SKM-1 (cell line): Measurements from ENCODE around the gene TTC7B.

ENCODE experiments used
- DNase-seq: peaks from one replicate; lab custom pipeline; 2025; ENCODE audit not compliant: unreplicated experiment; lab: John Stamatoyannopoulos, UW

TTC7B gene

DNA sequence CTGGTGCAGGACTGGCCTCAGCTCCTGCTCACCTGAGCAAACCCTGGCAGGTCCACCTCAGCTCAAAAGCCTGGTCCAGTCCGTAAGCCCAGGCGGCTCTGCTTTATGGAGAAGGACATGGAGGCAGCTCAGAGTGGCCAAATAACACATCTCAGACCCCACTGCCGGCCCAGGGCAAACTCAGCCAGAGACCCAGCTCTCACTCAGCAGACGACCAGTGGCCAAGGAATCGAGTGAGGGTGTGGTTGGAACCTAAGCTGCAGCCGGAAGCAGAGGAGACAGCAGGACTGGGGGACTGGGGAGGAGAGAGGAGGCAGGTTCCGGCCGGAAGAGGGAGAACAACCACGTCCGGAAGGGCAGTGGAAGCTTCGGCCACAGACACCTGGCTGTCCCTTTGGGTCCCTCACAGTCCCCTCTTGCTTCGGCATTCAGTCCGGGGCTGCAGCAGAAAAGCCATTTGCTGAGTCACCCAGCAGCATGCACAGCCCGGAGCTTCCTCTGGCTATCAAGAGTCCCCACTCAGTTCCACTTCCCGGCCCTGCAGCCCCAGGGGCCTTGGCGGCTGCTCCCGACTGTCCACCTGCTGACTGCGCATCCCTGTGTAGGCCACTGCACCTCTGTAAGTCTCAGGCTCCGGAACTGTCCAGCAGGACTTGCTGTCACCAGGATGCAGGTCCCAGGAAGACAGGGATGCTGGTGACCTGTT lies 315.4 kb downstream of the TTC7B start:
- no peak for DNase-seq

- DNase-seq = no peak
These were observed 316.1 kb downstream of the TTC7B start for GRCh38 chr14:90499908-90500664.

GRCh38 chr14:90499121-90499520 lies 317.1 kb downstream of the TTC7B start:
- no peak for DNase-seq

- DNase-seq = no peak
These were observed 318.0 kb downstream of the TTC7B start for GRCh38 chr14:90498198-90498597.

- no peak for DNase-seq
These were observed 319.9 kb downstream of the TTC7B start for GRCh38 chr14:90496379-90496778.

DNA sequence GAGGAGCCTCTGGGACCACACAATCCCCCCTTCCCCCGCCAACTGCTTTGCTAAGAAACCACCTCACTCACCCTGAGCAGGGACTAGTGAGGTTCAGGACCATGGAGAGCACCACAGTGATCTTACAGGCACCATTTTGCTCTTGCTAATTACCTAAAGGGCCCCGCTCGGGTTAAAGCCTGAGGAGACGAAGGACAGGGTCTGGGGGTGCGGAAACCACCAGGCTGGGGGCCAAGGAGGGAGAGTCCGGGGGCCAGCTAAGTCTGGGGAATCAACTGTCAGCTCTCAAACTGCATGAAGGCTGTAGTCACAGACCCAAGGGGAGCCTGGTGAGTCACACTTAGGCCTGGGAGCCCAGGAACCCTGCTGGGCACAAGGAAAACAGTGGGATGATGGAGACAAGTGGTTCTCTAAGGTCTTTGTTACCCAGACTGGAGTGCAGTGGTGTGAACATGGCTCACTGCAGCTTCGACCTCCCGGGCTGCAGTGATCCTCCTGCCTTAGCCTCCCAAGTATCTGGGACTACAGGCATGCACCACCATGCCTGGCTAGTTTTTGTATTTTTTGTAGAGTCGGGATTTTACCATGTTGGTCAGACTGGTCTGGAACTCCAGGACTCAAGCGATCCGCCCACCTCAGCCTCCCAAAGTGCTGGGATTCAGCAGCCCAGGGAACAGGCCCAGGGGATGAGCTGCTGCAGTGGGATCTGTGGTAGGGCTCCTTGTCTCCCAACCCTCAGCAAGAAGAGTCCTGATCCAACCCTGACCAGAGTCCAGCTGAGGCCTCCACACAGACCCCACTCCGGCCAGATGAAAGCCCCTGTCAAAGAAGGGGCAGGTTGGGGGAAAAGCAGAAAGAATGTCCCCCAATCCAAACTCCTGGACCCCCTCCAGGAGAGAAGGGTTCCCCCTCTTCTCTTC lies 320.6 kb downstream of the TTC7B start:
- DNase-seq = no peak

DNA sequence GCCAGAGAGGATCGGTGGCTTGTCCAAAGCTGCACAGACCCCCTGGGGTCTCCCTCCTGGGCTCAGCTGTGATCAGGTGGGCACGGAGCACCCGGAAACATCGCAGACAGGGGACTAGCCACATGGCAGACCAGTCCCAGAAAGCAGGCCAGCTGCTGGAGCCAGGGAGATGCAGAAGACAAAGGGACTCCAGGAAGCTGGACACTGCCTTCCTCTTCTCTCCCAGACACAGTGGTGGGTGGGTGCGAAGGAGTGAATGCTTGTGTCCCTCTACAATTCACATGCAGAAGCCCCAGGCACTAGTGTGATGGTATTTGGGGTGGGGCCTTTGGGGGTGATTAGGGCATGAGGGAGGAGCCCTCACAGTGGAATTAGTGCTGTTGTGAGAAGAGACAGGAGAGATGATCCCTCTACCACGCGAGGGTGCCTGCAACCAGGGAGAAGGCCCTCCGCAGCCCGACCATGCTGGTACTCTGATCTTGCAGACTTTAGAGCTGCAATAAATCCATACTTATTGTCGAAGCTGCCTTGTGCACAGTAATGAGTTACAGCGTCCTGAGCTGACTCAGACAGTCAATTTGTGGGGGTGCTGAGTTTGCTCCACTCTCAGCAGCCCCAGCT lies 324.2 kb downstream of the TTC7B start:
- DNase-seq = no peak

GRCh38 chr14:90491221-90491885 lies 324.9 kb downstream of the TTC7B start:
- DNase-seq = no peak

DNA sequence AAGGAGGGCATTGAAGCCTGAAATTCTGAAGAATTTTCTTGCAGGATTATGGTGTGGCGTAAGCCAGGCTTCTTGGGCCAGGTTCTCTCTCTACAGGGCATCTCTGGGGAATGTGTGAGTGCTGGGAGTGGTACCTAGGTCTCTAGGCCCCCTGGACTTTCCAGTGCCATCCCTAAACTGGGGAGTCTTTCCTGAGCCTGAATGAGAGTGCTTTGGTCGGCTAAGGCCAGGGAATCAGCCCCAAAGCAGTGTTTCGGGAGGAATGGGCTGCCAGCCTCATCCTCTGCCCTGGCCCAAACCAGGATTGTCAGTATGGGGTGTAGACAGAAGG lies 325.5 kb downstream of the TTC7B start:
- no peak for DNase-seq

DNA sequence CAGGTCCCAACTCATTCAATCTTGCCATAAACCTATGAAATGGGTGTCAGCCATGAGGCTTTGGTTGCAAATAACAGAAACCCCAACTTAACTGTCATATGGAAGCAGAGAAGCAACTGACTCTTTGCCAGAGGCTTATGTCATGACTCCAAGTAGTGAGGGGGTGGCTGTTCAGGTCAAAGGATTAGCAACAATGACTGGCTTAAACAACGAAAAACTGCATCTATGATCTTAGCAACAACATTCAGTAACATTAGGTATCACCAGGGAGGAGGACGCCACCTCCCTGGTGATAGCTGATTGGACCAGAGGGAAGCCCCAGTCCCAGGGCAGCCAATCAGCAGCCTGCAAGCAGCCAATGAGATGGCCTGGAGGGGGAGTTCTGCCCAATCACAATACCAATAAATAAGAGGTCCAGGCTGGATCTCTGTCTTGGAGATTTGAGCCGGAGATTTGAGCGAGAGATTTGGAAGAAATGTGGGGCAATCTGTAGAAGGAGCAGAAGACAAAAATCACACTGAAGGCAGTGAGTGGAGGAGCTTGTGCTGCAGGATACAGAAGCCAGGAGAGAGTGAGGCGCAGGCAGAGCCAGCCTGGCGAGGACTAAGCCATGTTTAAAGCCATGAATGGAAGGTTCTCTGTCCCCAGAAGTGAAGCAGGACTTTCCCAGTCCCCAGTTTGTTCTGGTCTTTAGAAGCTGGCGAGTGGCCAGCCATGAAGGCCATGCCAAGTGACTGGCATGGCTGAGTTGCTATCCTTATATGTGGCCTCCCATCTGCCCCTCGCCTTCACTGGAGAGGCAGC lies 326.1 kb downstream of the TTC7B start:
- no peak for DNase-seq

DNA sequence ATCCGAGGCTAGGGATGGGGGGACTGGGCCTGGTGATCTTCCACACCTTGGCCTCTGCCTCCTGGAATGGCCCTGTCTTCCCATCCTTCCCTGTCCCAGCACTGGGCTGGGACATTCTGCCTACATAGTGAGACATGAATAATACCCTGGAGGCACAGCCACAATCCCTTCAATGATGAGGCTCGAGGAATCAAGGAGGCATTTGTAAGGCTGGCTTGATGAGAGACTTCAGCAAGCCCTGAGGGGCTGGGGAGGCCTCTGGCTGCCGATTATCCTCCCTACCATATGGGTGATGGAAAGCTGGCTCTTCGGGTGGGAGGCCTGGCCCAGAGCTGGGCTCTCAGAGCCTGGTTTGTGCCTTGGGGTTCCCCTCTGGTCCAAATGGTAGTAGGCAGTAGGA lies 326.9 kb downstream of the TTC7B start:
- DNase-seq = no peak

DNA sequence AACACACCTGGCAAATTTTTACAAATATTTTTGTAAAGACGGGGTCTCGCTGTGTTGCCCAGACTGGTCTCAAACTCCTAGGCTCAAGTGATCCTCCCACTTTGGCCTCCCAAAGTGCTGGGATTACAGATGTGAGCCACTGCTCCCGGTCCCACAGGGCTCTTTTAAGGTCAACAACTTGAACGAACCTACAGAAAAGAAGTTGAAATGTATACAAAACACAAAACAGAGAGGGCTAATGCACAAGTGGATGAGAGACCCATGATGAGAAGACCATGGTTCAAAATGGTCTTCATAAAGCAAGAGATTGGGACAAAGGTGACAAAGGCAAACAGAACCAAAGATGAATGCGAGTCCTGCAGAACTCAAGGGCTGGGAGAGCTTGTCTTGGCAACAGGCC lies 328.0 kb downstream of the TTC7B start:
- DNase-seq = no peak

GRCh38 chr14:90487462-90487861 lies 328.8 kb downstream of the TTC7B start:
- no peak for DNase-seq

DNA sequence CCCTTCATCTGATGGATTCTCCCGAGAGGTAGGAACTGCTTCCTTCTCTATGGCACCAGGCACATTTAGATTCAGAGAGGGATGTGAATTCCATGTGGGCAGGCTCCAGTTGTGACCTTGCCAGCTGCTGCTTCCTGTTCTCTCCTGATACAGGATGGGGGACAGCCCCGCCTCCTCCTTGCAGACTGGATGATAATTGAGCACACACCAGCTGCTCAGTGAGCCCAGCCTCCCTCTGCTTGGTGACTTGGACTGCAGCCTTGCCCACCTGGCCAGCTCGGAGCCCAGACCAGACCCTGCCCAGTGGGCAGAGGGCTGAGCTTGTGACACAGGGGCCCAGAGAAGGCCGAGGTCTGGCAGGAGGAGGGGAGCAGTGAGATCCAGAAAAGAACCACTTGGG lies 329.2 kb downstream of the TTC7B start:
- no peak for DNase-seq

DNA sequence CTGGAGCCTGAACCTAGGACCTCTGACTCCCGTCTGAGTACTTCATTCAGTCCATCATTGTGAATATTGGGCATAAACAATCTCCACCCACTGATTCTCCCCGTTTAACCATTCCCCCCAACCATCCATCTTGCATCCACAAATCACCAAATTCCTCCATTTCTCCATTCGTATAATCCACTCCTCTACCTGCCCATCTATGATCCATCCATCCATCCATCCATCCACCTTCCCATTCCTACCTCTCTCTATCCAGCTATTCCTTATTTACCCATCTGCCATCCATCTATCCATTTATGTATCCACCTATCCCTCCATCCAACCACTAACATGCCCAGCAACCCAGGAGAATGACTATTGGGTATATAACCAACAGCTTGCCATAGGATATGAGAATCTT lies 331.9 kb downstream of the TTC7B start:
- no peak for DNase-seq

DNA sequence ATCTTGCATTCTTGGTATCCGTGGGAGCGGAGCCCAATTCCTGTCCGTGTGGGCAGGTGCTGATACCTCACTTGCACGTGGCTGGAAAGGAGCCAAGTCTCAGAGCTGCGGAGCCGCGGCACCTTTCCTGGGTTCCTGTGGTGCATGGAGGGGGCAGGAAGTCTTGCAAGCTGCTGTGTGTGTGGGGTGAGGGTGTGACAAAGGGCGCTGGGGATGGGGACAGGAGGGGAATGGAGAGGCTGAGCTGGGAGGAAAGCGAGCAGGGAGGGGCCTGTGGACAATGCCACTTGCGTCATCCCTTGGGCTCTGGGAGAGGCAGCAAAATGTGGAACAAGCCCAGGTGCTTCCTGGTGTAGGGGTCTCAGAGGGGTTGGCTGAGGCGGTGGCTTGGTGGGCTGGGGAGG lies 332.7 kb downstream of the TTC7B start:
- DNase-seq = no peak

- DNase-seq = no peak
These were observed 333.1 kb downstream of the TTC7B start for GRCh38 chr14:90483117-90483516.

DNA sequence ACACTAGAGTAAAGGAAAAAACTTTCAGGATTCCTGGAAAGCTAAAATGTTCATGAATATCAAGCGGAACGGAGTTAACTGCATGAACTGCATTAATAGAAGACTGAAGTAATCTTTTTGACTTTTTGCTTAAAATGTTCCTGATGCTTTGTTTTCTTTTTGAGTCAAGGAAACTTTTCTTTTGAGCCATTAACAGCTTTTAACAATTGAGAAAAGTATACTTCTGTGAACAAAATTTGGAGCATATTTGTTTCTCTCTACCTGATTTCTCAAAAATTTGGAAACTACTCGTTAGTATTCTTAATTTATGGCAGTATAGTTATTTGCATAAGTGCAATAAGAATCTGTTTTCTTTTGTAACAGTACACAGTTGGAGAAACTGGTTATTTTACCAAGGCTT lies 340.9 kb downstream of the TTC7B start:
- no peak for DNase-seq
